22Rv1 (cell line): ENCODE results near the gene KLK4.

Source experiments
- H3K27ac ChIP-seq: fragments of 450-650 bp; 2 replicates; pipeline ENCODE4 v1.5.1; 2017
- ZFX ChIP-seq: fragments of 450-650 bp; IDR thresholded peaks from 2 replicates; pipeline ENCODE4 v1.6.1; 2017; ENCODE audit warnings: antibody characterized with exemption, borderline replicate concordance
- TF ChIP-seq, protein P1 (sequence below): fragments of 450-650 bp; IDR thresholded peaks from 2 replicates; pipeline ENCODE4 v1.5.1; 2017; ENCODE audit warnings: mild to moderate bottlenecking

Gene KLK4

DNA sequence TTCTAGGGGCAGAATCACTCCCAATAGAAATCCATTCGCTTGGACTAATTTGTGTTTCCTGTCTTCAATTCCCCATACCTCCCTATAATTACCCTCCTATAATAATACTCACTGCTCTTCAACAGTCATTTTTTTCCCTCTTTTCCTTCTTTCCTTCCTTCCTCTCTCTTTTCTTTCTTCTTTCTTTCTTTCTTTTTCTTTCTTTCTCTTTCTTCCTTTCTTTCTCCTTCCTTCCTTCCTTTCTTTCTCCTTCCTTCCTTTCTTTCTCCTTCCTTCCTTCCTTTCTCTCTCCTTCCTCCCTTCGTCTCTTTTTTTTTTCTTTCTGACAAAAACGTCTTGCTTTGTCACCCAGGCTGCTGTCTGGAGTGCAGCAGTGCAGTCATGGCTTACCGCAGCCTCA lies 33.6 kb upstream of the KLK4 start:
- H3K27ac ChIP-seq = no peak overlapping the region
- TF ChIP-seq, protein P1, sequence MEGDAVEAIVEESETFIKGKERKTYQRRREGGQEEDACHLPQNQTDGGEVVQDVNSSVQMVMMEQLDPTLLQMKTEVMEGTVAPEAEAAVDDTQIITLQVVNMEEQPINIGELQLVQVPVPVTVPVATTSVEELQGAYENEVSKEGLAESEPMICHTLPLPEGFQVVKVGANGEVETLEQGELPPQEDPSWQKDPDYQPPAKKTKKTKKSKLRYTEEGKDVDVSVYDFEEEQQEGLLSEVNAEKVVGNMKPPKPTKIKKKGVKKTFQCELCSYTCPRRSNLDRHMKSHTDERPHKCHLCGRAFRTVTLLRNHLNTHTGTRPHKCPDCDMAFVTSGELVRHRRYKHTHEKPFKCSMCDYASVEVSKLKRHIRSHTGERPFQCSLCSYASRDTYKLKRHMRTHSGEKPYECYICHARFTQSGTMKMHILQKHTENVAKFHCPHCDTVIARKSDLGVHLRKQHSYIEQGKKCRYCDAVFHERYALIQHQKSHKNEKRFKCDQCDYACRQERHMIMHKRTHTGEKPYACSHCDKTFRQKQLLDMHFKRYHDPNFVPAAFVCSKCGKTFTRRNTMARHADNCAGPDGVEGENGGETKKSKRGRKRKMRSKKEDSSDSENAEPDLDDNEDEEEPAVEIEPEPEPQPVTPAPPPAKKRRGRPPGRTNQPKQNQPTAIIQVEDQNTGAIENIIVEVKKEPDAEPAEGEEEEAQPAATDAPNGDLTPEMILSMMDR = no peak
- TF ChIP-seq ZFX = no peak

DNA sequence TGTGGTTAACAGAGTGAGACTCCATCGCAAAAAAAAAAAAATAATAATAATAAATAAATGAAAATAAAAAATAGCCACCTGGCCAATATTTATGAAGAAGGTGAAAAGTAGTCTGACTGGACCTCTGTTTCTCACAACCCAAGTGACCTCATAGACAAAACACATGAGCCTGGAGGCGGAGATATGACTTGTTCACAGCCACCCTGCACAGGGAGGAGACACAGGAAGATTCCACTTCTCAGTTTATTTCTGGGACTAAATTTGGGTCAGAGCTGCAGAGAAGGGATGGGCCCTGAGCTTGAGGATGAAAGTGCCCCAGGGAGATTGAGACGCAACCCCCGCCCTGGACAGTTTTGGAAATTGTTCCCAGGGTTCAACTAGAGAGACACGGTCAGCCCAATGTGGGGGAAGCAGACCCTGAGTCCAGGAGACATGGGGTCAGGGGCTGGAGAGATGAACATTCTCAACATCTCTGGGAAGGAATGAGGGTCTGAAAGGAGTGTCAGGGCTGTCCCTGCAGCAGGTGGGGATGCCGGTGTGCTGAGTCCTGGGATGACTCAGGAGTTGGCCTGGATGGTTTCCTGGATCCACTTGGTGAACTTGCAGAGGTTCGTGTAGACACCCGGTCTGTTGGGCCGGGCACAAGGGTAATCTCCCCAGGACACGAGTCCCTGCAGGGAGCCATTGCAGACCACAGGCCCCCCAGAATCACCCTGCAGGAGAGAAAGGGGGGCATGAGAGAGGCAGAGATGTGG lies 32.1 kb upstream of the KLK4 start:
- no peak overlapping the region for H3K27ac ChIP-seq
- TF ChIP-seq, protein P1 = no peak
- TF ChIP-seq ZFX = no peak

DNA sequence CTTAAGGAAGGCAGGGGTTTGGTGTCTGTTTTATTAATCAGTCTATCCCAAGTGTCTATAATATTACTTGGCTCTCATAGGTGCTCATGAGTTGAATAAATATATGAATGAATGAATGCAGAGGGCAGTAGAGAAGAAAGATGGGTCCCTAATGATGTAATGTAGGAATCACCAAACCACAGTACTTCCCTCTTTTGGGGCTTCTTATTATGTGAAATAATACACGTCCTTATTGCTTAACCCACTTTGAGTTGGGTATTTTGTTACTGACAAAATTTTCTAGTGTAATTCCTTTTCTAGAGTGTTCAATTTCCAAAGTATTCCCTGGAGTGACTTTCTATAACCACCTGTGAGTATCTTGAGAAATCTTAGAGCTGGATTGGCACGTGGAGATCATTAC lies 28.4 kb upstream of the KLK4 start:
- no peak for TF ChIP-seq ZFX
- TF ChIP-seq, protein P1 = no peak
- H3K27ac ChIP-seq = no peak overlapping the region

DNA sequence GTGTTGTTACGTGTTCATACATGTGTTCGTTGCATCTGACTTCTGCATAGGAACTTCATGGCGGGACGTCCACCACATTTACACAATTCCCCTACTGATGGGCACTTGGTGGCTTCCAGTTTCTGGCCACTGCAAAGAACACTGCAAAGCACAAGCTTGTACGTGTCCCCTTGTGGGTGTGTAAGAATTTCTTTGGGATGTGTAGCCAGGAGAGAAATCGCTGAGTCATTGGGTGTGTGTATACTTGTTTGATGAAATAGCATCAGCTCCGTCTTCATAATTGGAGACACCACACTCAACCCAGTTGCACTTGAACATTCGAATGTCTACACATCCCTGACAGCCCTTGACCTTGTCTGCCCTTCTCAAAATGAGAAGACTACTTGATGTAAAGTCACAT lies 22.4 kb upstream of the KLK4 start:
- H3K27ac ChIP-seq = no peak overlapping the region
- TF ChIP-seq ZFX = no peak
- TF ChIP-seq, protein P1 = no peak

DNA sequence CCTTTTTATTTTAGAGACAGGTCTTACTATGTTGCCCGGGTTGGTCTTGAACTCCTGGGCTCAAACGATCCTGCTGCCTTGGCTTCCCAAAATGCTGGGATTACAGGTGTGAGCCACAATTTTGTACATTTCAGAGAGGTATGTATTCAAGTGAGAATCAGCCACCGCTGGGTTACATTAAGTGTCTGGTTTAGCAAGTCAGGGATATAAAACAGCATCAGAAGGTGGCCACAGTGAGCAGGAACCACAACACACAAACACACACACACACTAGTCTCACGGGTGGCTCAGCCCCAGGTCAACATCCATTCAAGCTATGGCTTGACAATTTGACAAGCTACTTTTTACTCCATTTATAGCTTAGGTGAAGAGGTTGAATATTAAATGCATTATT lies 21.5 kb upstream of the KLK4 start:
- TF ChIP-seq, protein P1 = no peak
- TF ChIP-seq ZFX = no peak
- H3K27ac ChIP-seq = no peak overlapping the region

DNA sequence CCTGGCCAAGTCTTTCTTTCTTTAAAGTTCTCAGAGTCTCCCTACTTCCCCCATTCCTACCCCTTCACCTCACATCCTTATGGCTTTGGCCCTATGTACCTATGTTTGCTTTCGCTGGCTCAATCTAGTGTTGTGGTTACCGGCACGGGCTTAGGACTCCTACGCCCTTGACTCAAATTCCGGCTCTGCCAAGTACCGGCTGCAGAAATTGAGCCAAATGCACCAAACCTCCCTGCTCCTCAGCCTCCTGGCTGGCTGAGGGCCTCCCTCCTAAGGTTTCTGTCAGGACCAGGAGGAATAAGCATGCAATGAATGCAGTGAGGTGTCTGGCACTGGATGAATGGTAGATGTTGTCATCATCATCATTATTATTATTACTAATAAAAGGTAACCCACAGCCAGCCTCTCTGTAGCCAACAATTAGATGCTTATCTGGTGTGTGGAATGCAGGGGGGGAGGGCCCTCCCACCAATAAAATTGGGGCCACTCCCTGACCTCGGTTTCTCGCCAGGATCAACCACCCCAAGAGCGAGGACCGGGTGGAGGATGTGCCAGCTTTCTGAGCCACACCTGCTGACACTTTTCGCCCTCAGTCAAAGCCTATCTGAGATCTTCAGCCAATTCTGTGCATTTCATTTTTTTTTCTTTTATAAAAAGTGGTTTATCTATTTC lies 21.0 kb upstream of the KLK4 start:
- no peak overlapping the region for H3K27ac ChIP-seq
- TF ChIP-seq, protein P1 = no peak
- no peak for TF ChIP-seq ZFX

DNA sequence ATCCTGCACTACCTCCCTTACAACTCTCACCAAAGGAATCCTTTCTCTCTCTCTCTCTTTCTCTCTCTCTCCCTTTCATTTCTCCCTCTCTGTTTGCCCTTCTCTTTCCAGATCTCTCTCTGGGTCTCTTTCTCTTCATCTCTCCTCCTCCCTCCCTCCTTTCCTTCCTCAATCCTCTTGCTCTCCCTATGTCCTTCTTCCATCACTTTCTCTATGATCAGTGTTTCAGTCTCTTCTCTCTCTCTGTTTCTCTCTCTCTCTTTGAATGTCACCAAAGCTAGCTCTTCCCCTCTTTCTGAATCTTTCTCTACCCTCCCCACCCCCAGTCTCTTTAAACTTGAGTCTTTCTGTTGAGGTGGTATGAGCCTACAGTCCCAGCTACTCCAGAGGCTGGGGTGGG lies 19.8 kb upstream of the KLK4 start:
- H3K27ac ChIP-seq = no peak overlapping the region
- TF ChIP-seq, protein P1 = no peak
- TF ChIP-seq ZFX = no peak
